ENCODE measurements around the gene DPYD.

Gene DPYD

GRCh38 chr1:97069312-97069711, 851.5 kb downstream of the DPYD start:
- no peak for TF ChIP-seq CTCF (IDR thresholded peaks at IDR 0.05; ENCODE audit: insufficient read depth, missing control alignments)
- FAIRE-seq (no peak), DNase-seq (ENCODE audit: insufficient read length, low spot score) (no peak)

GRCh38 chr1:97066860-97067259, 854.0 kb downstream of the DPYD start:
- no peak for FAIRE-seq
- no peak for TF ChIP-seq CTCF (IDR thresholded peaks at IDR 0.05; ENCODE audit: insufficient read depth, missing control alignments)
- no peak for DNase-seq (ENCODE audit: insufficient read length, low spot score)

DNA sequence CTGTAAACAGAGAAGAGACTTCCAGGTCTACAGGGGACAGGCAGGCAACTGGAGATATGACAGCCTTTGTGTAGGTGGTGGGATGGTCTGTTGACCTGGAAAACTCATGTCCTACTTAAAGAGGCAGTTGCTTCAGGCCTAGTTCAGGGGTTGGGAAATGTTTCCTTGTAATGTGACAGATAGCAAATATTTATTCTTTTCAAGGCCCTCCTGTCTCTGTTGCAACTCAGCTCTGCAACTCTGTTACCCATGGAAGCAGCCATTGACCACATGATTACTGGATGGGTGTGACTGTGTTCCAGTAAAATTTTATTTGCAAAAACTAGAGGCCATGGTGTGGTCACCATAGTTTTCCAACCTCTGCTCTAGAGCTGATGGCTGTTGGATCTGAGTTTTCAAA, 857.3 kb downstream of the DPYD start:
- FAIRE-seq = no peak
- DNase-seq (ENCODE audit: insufficient read length, low spot score) = no peak
- TF ChIP-seq CTCF (IDR thresholded peaks at IDR 0.05; ENCODE audit: insufficient read depth, missing control alignments) = no peak

GRCh38 chr1:97061604-97062003, 859.2 kb downstream of the DPYD start:
- FAIRE-seq (no peak), DNase-seq (ENCODE audit: insufficient read length, low spot score) (no peak)
- TF ChIP-seq CTCF (IDR thresholded peaks at IDR 0.05; ENCODE audit: insufficient read depth, missing control alignments) = no peak

DNA sequence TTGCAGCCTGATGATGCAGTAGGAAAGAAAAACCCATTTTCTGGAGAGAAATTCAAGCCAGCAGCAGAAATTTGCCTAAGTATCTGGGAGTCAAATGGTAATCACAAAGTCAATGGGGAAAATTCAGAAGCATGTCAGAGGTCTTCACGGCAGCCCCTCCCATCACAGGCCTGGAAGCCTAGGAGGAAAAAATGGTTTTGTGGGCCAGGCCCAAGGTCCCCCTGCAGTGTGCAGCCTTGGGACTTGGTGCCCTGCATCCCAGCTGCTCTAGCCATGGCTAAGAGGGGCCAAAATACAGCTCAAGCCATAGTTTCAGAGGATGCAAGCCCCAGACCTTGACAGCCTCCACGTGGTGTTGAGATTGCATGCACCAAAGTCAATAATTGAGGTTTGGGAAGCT, 864.4 kb downstream of the DPYD start:
- TF ChIP-seq CTCF (IDR thresholded peaks at IDR 0.05; ENCODE audit: insufficient read depth, missing control alignments) = no peak
- no peak for DNase-seq (ENCODE audit: insufficient read length, low spot score)
- no peak for FAIRE-seq

GRCh38 chr1:97053268-97053667, 867.6 kb downstream of the DPYD start:
- DNase-seq (ENCODE audit: insufficient read length, low spot score) (no peak), FAIRE-seq (no peak)
- TF ChIP-seq CTCF (IDR thresholded peaks at IDR 0.05; ENCODE audit: insufficient read depth, missing control alignments) = no peak

GRCh38 chr1:97051823-97052222, 869.0 kb downstream of the DPYD start:
- FAIRE-seq = no peak

More at GRCh38 chr1:97051823-97052222, 869.0 kb downstream of the DPYD start:
- no peak for TF ChIP-seq CTCF (IDR thresholded peaks at IDR 0.05; ENCODE audit: insufficient read depth, missing control alignments)
- DNase-seq (ENCODE audit: insufficient read length, low spot score) = no peak
